ENCODE measurements around the gene HOXC11. TPM values are rescaled to one million over a fixed set of nuclear protein-coding genes. Genes with fewer than 3 reads are reported as not detected.

The HOXC11 gene
- total RNA-seq, 4 donors from 2014 or later = not detected

GRCh38 chr12:54012631-54013409 lies 39.9 kb downstream of the HOXC11 start:
- no peak for DNase-seq
- intact Hi-C loops (cut with DNase I) = no loop called here
- H3K4me3 ChIP-seq = no peak overlapping the region
- H3K27me3 ChIP-seq = peaks cover 15 to 100% (median 53%) of the 10 kb centered on the region in 4 donors
- H3K36me3 ChIP-seq = no peaks in the 10 kb centered on the region
- H3K4me1 ChIP-seq = peaks cover 8 to 44% (median 19%) of the 10 kb centered on the region in 3 donors
- 36 to 42% methylated on average over 5 of the region's 6 CpGs for WGBS, 2 donors
- no peaks in the 10 kb centered on the region for H3K9me3 ChIP-seq
- TF ChIP-seq CTCF (IDR thresholded peaks at IDR 0.05) (no peak), POLR2A (IDR thresholded peaks at IDR 0.05) (no peak)
- H3K27ac ChIP-seq = no peak overlapping the region

- DNase-seq = no peak
- H3K27ac ChIP-seq = no peak overlapping the region
- intact Hi-C loops (cut with DNase I) = no loop called here
- peaks cover 15 to 100% (median 47%) of the 10 kb centered on the region in 4 donors for H3K27me3 ChIP-seq
- no peaks in the 10 kb centered on the region for H3K36me3 ChIP-seq
- WGBS, 2 donors = 35 to 38% methylated on average over 17 to 36 of the region's 36 CpGs
- TF ChIP-seq POLR2A (IDR thresholded peaks at IDR 0.05) (no peak), CTCF (IDR thresholded peaks at IDR 0.05) (no peak)
- peaks cover 5 to 50% (median 14%) of the 10 kb centered on the region in 3 donors for H3K4me1 ChIP-seq
- no peaks in the 10 kb centered on the region for H3K9me3 ChIP-seq
- peak overlapping the region in 1 of 4 donors; percentile 23 for H3K4me3 ChIP-seq
These were observed 41.6 kb downstream of the HOXC11 start for GRCh38 chr12:54014377-54015017.

GRCh38 chr12:54015018-54015931 lies 42.3 kb downstream of the HOXC11 start:
- 37 to 51% methylated on average over 17 of the region's 23 CpGs for WGBS, 2 donors
- intact Hi-C loops (cut with DNase I) = no loop called here
- TF ChIP-seq CTCF (IDR thresholded peaks at IDR 0.05) = no peak
- TF ChIP-seq POLR2A (IDR thresholded peaks at IDR 0.05) = no peak
- no peak overlapping the region for H3K4me3 ChIP-seq
- DNase-seq = no peak
- H3K36me3 ChIP-seq = no peaks in the 10 kb centered on the region
- H3K4me1 ChIP-seq = peaks cover 3 to 53% (median 11%) of the 10 kb centered on the region in 3 donors
- peaks cover 15 to 100% (median 40%) of the 10 kb centered on the region in 4 donors for H3K27me3 ChIP-seq
- H3K9me3 ChIP-seq = no peaks in the 10 kb centered on the region
- H3K27ac ChIP-seq = no peak overlapping the region

- WGBS, 2 donors = 27 to 42% methylated on average over 3 of the region's 3 CpGs
- intact Hi-C loops (cut with DNase I) = no loop called here
- Histone ChIP-seq H3K27ac (no peak overlapping the region), H3K9me3 (no peaks in the 10 kb centered on the region), H3K36me3 (no peaks in the 10 kb centered on the region), H3K27me3 (peaks cover 15 to 100% (median 36%) of the 10 kb centered on the region in 4 donors), H3K4me1 (peaks cover 3 to 51% (median 11%) of the 10 kb centered on the region in 3 donors), H3K4me3 (no peak overlapping the region)
- DNase-seq = no peak
- TF ChIP-seq CTCF (IDR thresholded peaks at IDR 0.05) (no peak), POLR2A (IDR thresholded peaks at IDR 0.05) (no peak)
These were observed 43.1 kb downstream of the HOXC11 start for GRCh38 chr12:54016051-54016450.

All from esophagus squamous epithelium (tissue), 5 donors.